Motor neuron (in vitro differentiated cells): ENCODE data around the gene CSTB. TPM values are rescaled to one million over a fixed set of nuclear protein-coding genes. Genes with fewer than 3 reads are reported as not detected.

Experiments used
- ATAC-seq, 8 experiments: fragments of 200-7000 bp; cut with Tn5 transposase; replicated peaks in 6 of 8; 2 replicates each; pipeline ENCODE4 v1.8.0; 2021; ENCODE audit warnings: mild to moderate bottlenecking in 8 of 8, moderate library complexity in 8 of 8
- H3K27ac ChIP-seq, 2 donors: fragments of 250-450 bp; sonication (Bioruptor Pico); 2 replicates each; pipeline ENCODE4 v1.9.0; 2021; ENCODE audit warnings: antibody characterized with exemption in 2 of 2, mild to moderate bottlenecking in 2 of 2, moderate library complexity in 1 of 2
- H3K4me1 ChIP-seq, 2 donors: fragments of 250-450 bp; sonication (Bioruptor Pico); replicated peaks in 1 of 2; 2 replicates each; pipeline ENCODE4 v1.6.1; 2021; ENCODE audit warnings: antibody characterized with exemption in 2 of 2, mild to moderate bottlenecking in 2 of 2, moderate library complexity in 1 of 2
- H3K4me3 ChIP-seq, 5 donors: fragments of 250-450 bp; sonication (Bioruptor Pico); 2 replicates each; pipeline ENCODE4 v1.9.0; 2021; ENCODE audit warnings: antibody characterized with exemption in 5 of 5, mild to moderate bottlenecking in 5 of 5, moderate library complexity in 4 of 5
- WGBS, 10 experiments: fragments of 450-650 bp; shearing (Covaris generic); methylation state at CpG; one replicate each; pipeline ENCODE4 v1.0.0; 2022; 5-methylcytosine and 5-hydroxymethylcytosine counted together
- in situ Hi-C, 9 experiments: fragments of 400-800 bp; cut with MboI; loops; one replicate each; pipeline ENCODE4 v1.15.0; 2021; ENCODE audit warnings: low sequenced_read_pairs in 9 of 9, low pct_unique_long_range_greater_than_20kb in 2 of 9; ENCODE audit not compliant: unreplicated experiment in 9 of 9
- total RNA-seq, 8 experiments: library from RNA; unstranded; fragments of 300-600 nt; gene quantifications; 2 replicates each; pipeline versions ENCODE4 v1.2.3 to v1.2.4, GENCODE V29; 2022

CSTB gene
- total RNA-seq, 8 experiments from 2014 or later, result 11.8 to 41.3 (median 24.3) TPM

- ATAC-seq, result no peak
- 71 to 100% (median 86%) methylated on average over 1 to 5 of the region's 5 CpGs; no CpG with 5 or more reads in 3 of the 10 experiments for WGBS, 10 experiments
- Histone ChIP-seq H3K27ac (no peak overlapping the region), H3K4me3 (no peak overlapping the region), H3K4me1 (peaks cover 7 to 14% of the 10 kb centered on the region in 2 donors)
- in situ Hi-C loops, result loop anchor here in 1 of 9 experiments (25.0 kb wide), 1 partner anchor 92 kb away; no protein-coding TSS in a partner anchor
Measured at GRCh38 chr21:43779660-43780059, 3.6 kb upstream of the CSTB start.

GRCh38 chr21:43778469-43779335, 2.6 kb upstream of the CSTB start:
- Histone ChIP-seq H3K27ac (no peak overlapping the region), H3K4me1 (peaks cover 8 to 15% of the 10 kb centered on the region in 2 donors), H3K4me3 (no peak overlapping the region)
- in situ Hi-C loops, result loop anchor here in 1 of 9 experiments (25.0 kb wide), 1 partner anchor 91 kb away; no protein-coding TSS in a partner anchor
- 0 to 100% (median 43%) methylated on average over 1 to 4 of the region's 20 CpGs; no CpG with 5 or more reads in 2 of the 10 experiments for WGBS, 10 experiments
- peak in 1 of 8 experiments; percentile 7 for ATAC-seq

- in situ Hi-C loops, result loop anchor here in 1 of 9 experiments (25.0 kb wide), 1 partner anchor 91 kb away; no protein-coding TSS in a partner anchor
- ATAC-seq, result no peak
Measured at GRCh38 chr21:43777953-43778352, 1.8 kb upstream of the CSTB start.

GRCh38 chr21:43775190-43775589, 918 bp downstream of the CSTB start:
- WGBS, 10 experiments, result 50 to 88% (median 78%) methylated on average over 1 to 11 of the region's 12 CpGs
- Histone ChIP-seq H3K4me1 (peaks cover 8 to 15% of the 10 kb centered on the region in 2 donors), H3K27ac (no peak overlapping the region), H3K4me3 (peak overlapping the region; percentile 72 to 100 (median 91))
- no peak for ATAC-seq
- in situ Hi-C loops, result loop anchor here in 1 of 9 experiments (25.0 kb wide), 1 partner anchor 88 kb away; no protein-coding TSS in a partner anchor

More at GRCh38 chr21:43777953-43778352, 1.8 kb upstream of the CSTB start:
- no peak overlapping the region for H3K4me3 ChIP-seq
- no peak overlapping the region for H3K27ac ChIP-seq
- 100% methylated on average over 2 of the region's 5 CpGs; no CpG with 5 or more reads in 9 of the 10 experiments for WGBS, 10 experiments
- peaks cover 8 to 15% of the 10 kb centered on the region in 2 donors for H3K4me1 ChIP-seq

- H3K27ac ChIP-seq, result no peak overlapping the region
- ATAC-seq, result no peak
- H3K4me3 ChIP-seq, result no peak overlapping the region
- WGBS, 10 experiments, result 87 to 100% (median 91%) methylated on average over 1 to 7 of the region's 10 CpGs; no CpG with 5 or more reads in 6 of the 10 experiments
- H3K4me1 ChIP-seq, result peaks cover 8 to 15% of the 10 kb centered on the region in 2 donors
- in situ Hi-C loops, result no loop called here
Measured at GRCh38 chr21:43774163-43774562, 1.9 kb downstream of the CSTB start.

- in situ Hi-C loops, result no loop called here
- Histone ChIP-seq H3K4me1 (peaks cover 21 to 23% of the 10 kb centered on the region in 2 donors), H3K4me3 (no peak overlapping the region), H3K27ac (no peak overlapping the region)
- WGBS, 10 experiments, result 20 to 64% (median 47%) methylated on average over 1 to 5 of the region's 6 CpGs; no CpG with 5 or more reads in 6 of the 10 experiments
- ATAC-seq, result no peak
Measured at GRCh38 chr21:43772425-43772821, 3.7 kb downstream of the CSTB start.

- Histone ChIP-seq H3K27ac (no peak overlapping the region), H3K4me3 (no peak overlapping the region), H3K4me1 (peaks cover 24 to 29% of the 10 kb centered on the region in 2 donors)
- in situ Hi-C loops, result no loop called here
- 77 to 100% (median 88%) methylated on average over 1 to 8 of the region's 13 CpGs; no CpG with 5 or more reads in 3 of the 10 experiments for WGBS, 10 experiments
- ATAC-seq, result no peak
Measured at GRCh38 chr21:43771698-43772424, 4.2 kb downstream of the CSTB start.

GRCh38 chr21:43771199-43771675, 4.9 kb downstream of the CSTB start:
- no peak overlapping the region for H3K4me3 ChIP-seq
- 56 to 100% (median 67%) methylated on average over 1 to 6 of the region's 13 CpGs; no CpG with 5 or more reads in 3 of the 10 experiments for WGBS, 10 experiments
- ATAC-seq, result no peak
- in situ Hi-C loops, result no loop called here
- no peak overlapping the region for H3K27ac ChIP-seq
- H3K4me1 ChIP-seq, result peaks cover 28 to 35% of the 10 kb centered on the region in 2 donors

- 82 to 97% (median 90%) methylated on average over 2 to 12 of the region's 21 CpGs; no CpG with 5 or more reads in 3 of the 10 experiments for WGBS, 10 experiments
- Histone ChIP-seq H3K4me3 (no peak overlapping the region), H3K27ac (no peak overlapping the region), H3K4me1 (peaks cover 25 to 31% of the 10 kb centered on the region in 2 donors)
- in situ Hi-C loops, result no loop called here
- ATAC-seq, result no peak
Measured at GRCh38 chr21:43770066-43770655, 5.9 kb downstream of the CSTB start.

- 89 to 100% (median 90%) methylated on average over 2 to 7 of the region's 11 CpGs; no CpG with 5 or more reads in 5 of the 10 experiments for WGBS, 10 experiments
- no peak overlapping the region for H3K4me3 ChIP-seq
- ATAC-seq, result no peak
- in situ Hi-C loops, result no loop called here
- peaks cover 19 to 26% of the 10 kb centered on the region in 2 donors for H3K4me1 ChIP-seq
- no peak overlapping the region for H3K27ac ChIP-seq
Measured at GRCh38 chr21:43769325-43769958, 6.7 kb downstream of the CSTB start.

- Histone ChIP-seq H3K27ac (peak overlapping the region in 1 of 2 donors; percentile 22), H3K4me3 (no peak overlapping the region), H3K4me1 (peaks cover 19 to 26% of the 10 kb centered on the region in 2 donors)
- 73 to 100% (median 100%) methylated on average over 1 to 7 of the region's 8 CpGs; no CpG with 5 or more reads in 5 of the 10 experiments for WGBS, 10 experiments
- in situ Hi-C loops, result no loop called here
- peak in 1 of 8 experiments; percentile 5 for ATAC-seq
Measured at GRCh38 chr21:43768868-43769167, 7.3 kb downstream of the CSTB start.
